ENCODE measurements around the gene ATP6V0B. TPM values are rescaled to one million over a fixed set of nuclear protein-coding genes. Genes with fewer than 3 reads are reported as not detected.

Gene ATP6V0B
- polyA plus RNA-seq, 1 donor from 2014 or later: 580 TPM

GRCh38 chr1:44008259-44008658 is 33.5 kb downstream of the ATP6V0B start:
- H3K79me2 ChIP-seq (replicated peaks; ENCODE audit: insufficient read depth, low read length): no peaks in the 10 kb centered on the region
- TF ChIP-seq EP300 (conservative IDR thresholded peaks at IDR 0.05; ENCODE audit: poor library complexity, severe bottlenecking) (no peak), SMC3 (conservative IDR thresholded peaks at IDR 0.05; ENCODE audit: poor library complexity) (no peak), MXI1 (conservative IDR thresholded peaks at IDR 0.05; ENCODE audit: poor library complexity, severe bottlenecking) (no peak), RAD21 (conservative IDR thresholded peaks at IDR 0.05) (no peak), REST (IDR thresholded peaks at IDR 0.05; ENCODE audit: borderline replicate concordance) (no peak), POLR2AphosphoS5 (IDR thresholded peaks at IDR 0.05) (no peak), EZH2 (IDR thresholded peaks at IDR 0.05; ENCODE audit: borderline replicate concordance, insufficient read depth, low read length, poor library complexity, severe bottlenecking) (no peak), TAF1 (IDR thresholded peaks at IDR 0.05; ENCODE audit: low read depth) (no peak), CTCF (IDR thresholded peaks at IDR 0.05; ENCODE audit: poor library complexity, severe bottlenecking) (no peak)

GRCh38 chr1:44010935-44011471 is 36.2 kb downstream of the ATP6V0B start:
- Histone ChIP-seq H3K36me3 (ENCODE audit: insufficient read depth, low read length) (no peaks in the 10 kb centered on the region), H3K9me3 (ENCODE audit: low read length) (no peaks in the 10 kb centered on the region), H4K20me1 (ENCODE audit: insufficient read depth) (no peaks in the 10 kb centered on the region), H3K27me3 (ENCODE audit: insufficient read depth, low read depth, low read length) (no peaks in the 10 kb centered on the region), H3F3A (ENCODE audit: insufficient read depth, low read length, poor library complexity, severe bottlenecking) (no peaks in the 10 kb centered on the region), H3K79me2 (replicated peaks; ENCODE audit: insufficient read depth, low read length) (no peaks in the 10 kb centered on the region), H3K4me2 (ENCODE audit: low read length) (no peak overlapping the region), H2AFZ (ENCODE audit: low read depth, low read length) (no peak overlapping the region), H3K4me3 (ENCODE audit: low read length) (no peak overlapping the region), H3K9me2 (ENCODE audit: insufficient read depth, low read length) (no peaks in the 10 kb centered on the region), H3K9ac (ENCODE audit: low read length) (no peak overlapping the region), H3K27ac (ENCODE audit: low read length) (no peak overlapping the region)
- no peak for TF ChIP-seq POLR2AphosphoS5 (IDR thresholded peaks at IDR 0.05)
- TF ChIP-seq MXI1 (conservative IDR thresholded peaks at IDR 0.05; ENCODE audit: poor library complexity, severe bottlenecking): no peak
- no peak for TF ChIP-seq TAF1 (IDR thresholded peaks at IDR 0.05; ENCODE audit: low read depth)
- no peak for TF ChIP-seq CTCF (IDR thresholded peaks at IDR 0.05; ENCODE audit: poor library complexity, severe bottlenecking)
- no peak for TF ChIP-seq REST (IDR thresholded peaks at IDR 0.05; ENCODE audit: borderline replicate concordance)
- TF ChIP-seq EP300 (conservative IDR thresholded peaks at IDR 0.05; ENCODE audit: poor library complexity, severe bottlenecking): no peak
- no peak for TF ChIP-seq SMC3 (conservative IDR thresholded peaks at IDR 0.05; ENCODE audit: poor library complexity)
- no peak for TF ChIP-seq RAD21 (conservative IDR thresholded peaks at IDR 0.05)
- TF ChIP-seq EZH2 (IDR thresholded peaks at IDR 0.05; ENCODE audit: borderline replicate concordance, insufficient read depth, low read length, poor library complexity, severe bottlenecking): no peak

More at GRCh38 chr1:44008259-44008658, 33.5 kb downstream of the ATP6V0B start:
- H3K9me2 ChIP-seq (ENCODE audit: insufficient read depth, low read length): no peaks in the 10 kb centered on the region
- H3K27me3 ChIP-seq (ENCODE audit: insufficient read depth, low read depth, low read length): no peaks in the 10 kb centered on the region
- H3K9ac ChIP-seq (ENCODE audit: low read length): no peak overlapping the region
- no peak overlapping the region for H2AFZ ChIP-seq (ENCODE audit: low read depth, low read length)
- no peaks in the 10 kb centered on the region for H4K20me1 ChIP-seq (ENCODE audit: insufficient read depth)
- no peak overlapping the region for H3K4me3 ChIP-seq (ENCODE audit: low read length)
- H3K9me3 ChIP-seq (ENCODE audit: low read length): no peaks in the 10 kb centered on the region
- no peaks in the 10 kb centered on the region for H3F3A ChIP-seq (ENCODE audit: insufficient read depth, low read length, poor library complexity, severe bottlenecking)
- H3K36me3 ChIP-seq (ENCODE audit: insufficient read depth, low read length): no peaks in the 10 kb centered on the region
- H3K4me2 ChIP-seq (ENCODE audit: low read length): no peak overlapping the region
- no peak overlapping the region for H3K27ac ChIP-seq (ENCODE audit: low read length)

Measured in neural cell (in vitro differentiated cells).